Kidney (tissue), 14 donors: ENCODE results near the gene TLE5. TPM values are rescaled to one million over a fixed set of nuclear protein-coding genes. Genes with fewer than 3 reads are reported as not detected.

Source experiments
- DNase-seq, 5 donors: peaks; one replicate each; pipeline ENCODE4 v3.0.0-alpha.2; 2013 to 2020
- FAIRE-seq: peaks from 2 replicates; lab custom pipeline; 2012; peaks lifted over from hg19 to GRCh38; lab: Jason Lieb, UNC
- H3K27ac ChIP-seq, 2 donors: one replicate each; pipeline ENCODE4 v1.7.0; 2013; ENCODE audit warnings: low read depth in 2 of 2, low read length in 2 of 2, inconsistent platforms in 1 of 2
- H3K27me3 ChIP-seq: one replicate; pipeline ENCODE4 v1.7.1; 2013; ENCODE audit warnings: low read length, inconsistent platforms; ENCODE audit not compliant: control insufficient read depth, insufficient read depth
- H3K36me3 ChIP-seq, 3 donors: one replicate each; pipeline versions ENCODE4 v1.7.0 to v1.7.1; 2013; ENCODE audit warnings: low read length in 3 of 3, control low read depth in 1 of 3, inconsistent platforms in 1 of 3; ENCODE audit not compliant: insufficient read depth in 3 of 3, control insufficient read depth in 2 of 3
- H3K4me1 ChIP-seq, 3 donors: one replicate each; pipeline versions ENCODE4 v1.7.0 to v1.7.1; 2013; ENCODE audit warnings: low read length in 3 of 3, inconsistent platforms in 1 of 3, low read depth in 1 of 3; ENCODE audit not compliant: control insufficient read depth in 2 of 3, insufficient read depth in 2 of 3
- H3K4me3 ChIP-seq, 3 donors: one replicate each; pipeline versions ENCODE4 v1.7.0 to v1.8.1; 2013; ENCODE audit warnings: low read length in 3 of 3, control low read depth in 1 of 3, inconsistent platforms in 1 of 3
- H3K9ac ChIP-seq, 3 donors: one replicate each; pipeline versions ENCODE4 v1.7.0 to v1.7.1; 2013; ENCODE audit warnings: low read length in 3 of 3, control low read depth in 1 of 3, inconsistent platforms in 1 of 3
- H3K9me3 ChIP-seq, 3 donors: one replicate each; pipeline versions ENCODE4 v1.7.0 to v1.7.1; 2013; ENCODE audit warnings: low read length in 3 of 3, control low read depth in 1 of 3, inconsistent platforms in 1 of 3; ENCODE audit not compliant: control insufficient read depth in 2 of 3, insufficient read depth in 1 of 3
- intact Hi-C: fragments of 100-400 bp; cut with DNase I; formaldehyde crosslinking; loops from one replicate; pipeline ENCODE4 v1.11.1; 2022
- polyA plus RNA-seq: library from polyadenylated mRNA; stranded (reverse); fragments of 350-450 nt; fragmentation: Illumina TruSeq; extraction: RNeasy Lipid Tissue Mini Kit (QIAGEN cat#74804); gene quantifications from one replicate; pipeline ENCODE4 v1.2.3, GENCODE V29; 2014; ENCODE audit warnings: low read depth, low replicate concordance; ENCODE audit not compliant: insufficient read depth
- total RNA-seq: library from RNA; stranded (reverse); fragmentation: NEBNext Ultra II Directional; extraction: Animal tissue kit (Norgen Biotek cat#: 25700); gene quantifications from one replicate; pipeline ENCODE4 v1.2.1, GENCODE V29; 2021
- TF ChIP-seq, protein P1 (sequence below): IDR thresholded peaks from 3 replicates; pipeline ENCODE4 v1.5.1; 2012; ENCODE audit warnings: mild to moderate bottlenecking, moderate library complexity, borderline replicate concordance; ENCODE audit not compliant: insufficient read depth; ENCODE audit errors: extremely low read depth
- donor health status: control.
- donor health status: control.
- donor health status: control.
- donor health status: control.
- donor health status: control.
- donor health status: DM: yes; HTN: yes; CAD: no.
- donor health status: Normal renal cell carcinoma (clear cell type).

Gene TLE5
- total and polyA plus RNA-seq, 2 donors from 2014 or later = 526 to 580 TPM

DNA sequence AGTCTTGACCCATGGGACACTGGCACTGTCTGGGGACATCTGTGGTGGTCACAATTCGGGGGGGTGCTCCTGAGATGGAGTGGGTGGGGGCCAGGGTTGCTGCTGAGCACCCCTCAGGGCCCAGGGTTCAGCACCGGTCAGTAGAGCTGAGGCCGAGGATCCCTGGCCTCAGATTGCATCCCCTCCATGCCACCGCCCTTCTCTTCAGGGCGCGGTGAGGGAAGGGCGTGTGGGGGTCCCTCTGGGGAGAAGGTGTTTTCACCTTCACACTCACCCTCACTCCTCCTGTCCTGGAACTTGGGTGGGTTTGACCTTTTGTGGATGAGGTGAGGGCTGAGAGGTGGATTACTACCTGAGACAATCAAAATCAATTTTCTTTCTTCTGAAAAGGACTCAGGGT, 45.4 kb upstream of the TLE5 start:
- no peak for DNase-seq
- Histone ChIP-seq H3K27me3 (no peaks in the 10 kb centered on the region), H3K4me1 (peaks cover 0 to 28% (median 13%) of the 10 kb centered on the region in 3 donors), H3K9ac (no peak overlapping the region), H3K9me3 (no peaks in the 10 kb centered on the region), H3K27ac (peak overlapping the region; percentile 33 to 55), H3K4me3 (no peak overlapping the region), H3K36me3 (peaks cover 0 to 3% (median 0%) of the 10 kb centered on the region in 3 donors)
- no peak for FAIRE-seq
- TF ChIP-seq, protein P1, sequence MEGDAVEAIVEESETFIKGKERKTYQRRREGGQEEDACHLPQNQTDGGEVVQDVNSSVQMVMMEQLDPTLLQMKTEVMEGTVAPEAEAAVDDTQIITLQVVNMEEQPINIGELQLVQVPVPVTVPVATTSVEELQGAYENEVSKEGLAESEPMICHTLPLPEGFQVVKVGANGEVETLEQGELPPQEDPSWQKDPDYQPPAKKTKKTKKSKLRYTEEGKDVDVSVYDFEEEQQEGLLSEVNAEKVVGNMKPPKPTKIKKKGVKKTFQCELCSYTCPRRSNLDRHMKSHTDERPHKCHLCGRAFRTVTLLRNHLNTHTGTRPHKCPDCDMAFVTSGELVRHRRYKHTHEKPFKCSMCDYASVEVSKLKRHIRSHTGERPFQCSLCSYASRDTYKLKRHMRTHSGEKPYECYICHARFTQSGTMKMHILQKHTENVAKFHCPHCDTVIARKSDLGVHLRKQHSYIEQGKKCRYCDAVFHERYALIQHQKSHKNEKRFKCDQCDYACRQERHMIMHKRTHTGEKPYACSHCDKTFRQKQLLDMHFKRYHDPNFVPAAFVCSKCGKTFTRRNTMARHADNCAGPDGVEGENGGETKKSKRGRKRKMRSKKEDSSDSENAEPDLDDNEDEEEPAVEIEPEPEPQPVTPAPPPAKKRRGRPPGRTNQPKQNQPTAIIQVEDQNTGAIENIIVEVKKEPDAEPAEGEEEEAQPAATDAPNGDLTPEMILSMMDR = no peak
- intact Hi-C loops = loop anchor here (10.0 kb wide), 1 partner anchor 143 kb away; no protein-coding TSS in a partner anchor

DNA sequence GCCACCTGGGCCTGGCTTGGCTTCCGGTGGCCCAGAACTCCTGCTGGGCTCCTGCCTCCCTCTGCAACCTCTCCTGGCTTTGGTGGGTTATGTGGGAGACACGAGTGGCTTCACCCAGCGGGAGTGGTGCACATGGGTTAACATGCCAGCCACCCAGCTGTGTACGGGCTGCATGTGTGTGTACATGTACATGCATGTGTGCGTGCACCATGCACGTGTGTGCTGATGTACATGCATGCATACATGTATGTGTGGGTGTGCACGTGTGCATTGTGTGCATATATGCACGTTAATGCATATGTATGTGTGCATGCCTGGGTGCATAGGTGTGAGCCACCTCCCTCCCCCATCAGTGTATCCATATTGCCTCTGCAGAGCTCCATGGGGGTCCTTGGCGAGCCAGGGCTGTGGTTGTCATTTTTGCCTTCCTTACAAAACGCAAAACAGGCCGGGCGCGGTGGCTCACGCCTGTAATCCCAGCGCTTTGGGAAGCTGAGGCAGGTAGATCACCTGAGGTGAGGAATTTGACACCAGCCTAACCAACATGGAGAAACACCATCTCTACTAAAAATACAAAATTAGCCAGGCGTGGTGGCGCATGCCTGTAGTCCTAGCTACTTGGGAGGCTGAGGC, 44.3 kb upstream of the TLE5 start:
- Histone ChIP-seq H3K4me3 (no peak overlapping the region), H3K27ac (peak overlapping the region in 1 of 2 donors; percentile 11), H3K4me1 (peaks cover 0 to 32% (median 13%) of the 10 kb centered on the region in 3 donors), H3K9ac (no peak overlapping the region), H3K27me3 (no peaks in the 10 kb centered on the region), H3K36me3 (peaks cover 0 to 3% (median 0%) of the 10 kb centered on the region in 3 donors), H3K9me3 (no peaks in the 10 kb centered on the region)
- DNase-seq = no peak
- TF ChIP-seq, protein P1 = no peak
- FAIRE-seq = no peak
- intact Hi-C loops = loop anchor here (10.0 kb wide), 1 partner anchor 142 kb away; no protein-coding TSS in a partner anchor

DNA sequence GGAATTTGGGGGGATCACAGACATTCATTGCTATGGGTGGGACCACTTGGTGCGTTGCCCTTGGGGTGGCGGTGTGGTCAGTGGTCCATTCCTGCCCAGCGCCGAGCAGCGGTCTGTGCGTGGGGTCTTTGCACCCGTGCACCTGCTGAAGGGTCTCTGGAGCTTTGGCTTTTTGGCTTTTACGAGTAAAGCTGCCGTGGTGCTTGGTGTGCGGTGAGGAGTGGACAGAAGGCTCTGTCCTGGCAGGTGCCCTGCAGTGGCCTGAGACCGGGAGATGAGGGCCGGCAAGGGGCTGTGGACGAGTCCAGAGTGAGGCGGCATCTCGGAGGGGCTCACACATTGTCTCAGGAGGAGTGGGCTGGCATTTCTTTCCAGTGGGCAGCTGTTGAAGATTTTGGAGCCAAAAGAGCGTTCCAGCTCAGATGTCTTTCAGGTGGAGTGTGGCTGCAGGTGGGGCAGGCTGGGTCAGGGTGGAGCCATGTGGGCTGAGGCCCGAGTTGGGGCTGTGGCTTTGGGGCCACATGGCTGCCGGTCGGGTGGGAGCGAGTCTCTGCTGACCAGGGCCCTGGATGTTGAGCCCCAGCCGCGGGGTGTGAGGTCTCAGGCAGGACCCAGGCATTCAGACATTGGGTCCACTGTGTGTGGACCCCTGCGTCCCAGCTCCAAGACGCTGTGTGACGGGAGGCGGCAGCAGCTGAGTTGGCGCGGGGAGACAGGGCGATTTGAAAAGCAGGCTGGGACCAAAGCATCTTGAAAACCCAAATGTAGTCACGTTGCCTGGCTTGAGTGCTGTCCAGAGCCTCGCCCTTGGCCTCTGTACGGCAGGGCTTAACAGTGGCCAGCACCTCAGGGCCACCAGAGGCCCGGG, 43.6 kb upstream of the TLE5 start:
- H3K9me3 ChIP-seq = no peaks in the 10 kb centered on the region
- peaks cover 0 to 37% (median 13%) of the 10 kb centered on the region in 3 donors for H3K4me1 ChIP-seq
- H3K27ac ChIP-seq = no peak overlapping the region
- peak in 1 of 5 donors; percentile 68 for DNase-seq
- no peaks in the 10 kb centered on the region for H3K27me3 ChIP-seq
- H3K36me3 ChIP-seq = no peaks in the 10 kb centered on the region
- no peak for FAIRE-seq
- intact Hi-C loops = loop anchor here (10.0 kb wide), 1 partner anchor 141 kb away; no protein-coding TSS in a partner anchor
- no peak overlapping the region for H3K4me3 ChIP-seq
- H3K9ac ChIP-seq = no peak overlapping the region
- TF ChIP-seq, protein P1 = no peak
